Peyer's patch (tissue), 4 donors: ENCODE results near the gene KRTAP1-1.

Experiments used
- POLR2A ChIP-seq, 2 donors: fragments of 450-650 bp; IDR thresholded peaks; one replicate each; pipeline ENCODE4 v1.5.1; 2017; ENCODE audit warnings: antibody characterized with exemption in 2 of 2, mild to moderate bottlenecking in 2 of 2, moderate library complexity in 2 of 2
- TF ChIP-seq, protein P1 (sequence below), 6 experiments: fragments of 450-650 bp in 4 of 6; fragments of 200-600 bp in 2 of 6; sonication (generic) in 1 of 6; IDR thresholded peaks; one replicate each; pipeline ENCODE4 v1.5.1; 2017 to 2019; ENCODE audit warnings: antibody characterized with exemption in 6 of 6, mild to moderate bottlenecking in 3 of 6, moderate library complexity in 1 of 6

DNA sequence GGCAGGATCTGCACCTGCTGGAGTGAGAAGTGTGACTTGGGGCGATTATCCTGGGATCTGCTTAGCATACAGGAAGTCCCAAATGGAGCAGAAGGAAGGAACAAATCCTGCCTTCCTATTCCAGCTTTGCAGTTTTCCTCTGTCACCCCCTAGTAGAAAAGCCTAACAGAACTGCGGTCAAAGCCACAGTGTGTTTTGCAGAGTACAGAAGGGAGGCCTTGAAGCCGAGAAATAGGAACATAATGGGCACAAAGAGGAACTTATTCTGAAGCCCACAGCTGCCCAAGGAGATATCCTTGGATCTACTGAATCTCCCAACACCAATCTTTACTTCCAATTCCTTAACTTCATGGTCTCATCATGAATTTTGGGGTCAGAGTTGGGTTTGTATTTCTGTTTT, 22.7 kb downstream of the KRTAP1-1 start:
- TF ChIP-seq POLR2A (IDR thresholded peaks at IDR 0.05), result no peak
- TF ChIP-seq, protein P1, sequence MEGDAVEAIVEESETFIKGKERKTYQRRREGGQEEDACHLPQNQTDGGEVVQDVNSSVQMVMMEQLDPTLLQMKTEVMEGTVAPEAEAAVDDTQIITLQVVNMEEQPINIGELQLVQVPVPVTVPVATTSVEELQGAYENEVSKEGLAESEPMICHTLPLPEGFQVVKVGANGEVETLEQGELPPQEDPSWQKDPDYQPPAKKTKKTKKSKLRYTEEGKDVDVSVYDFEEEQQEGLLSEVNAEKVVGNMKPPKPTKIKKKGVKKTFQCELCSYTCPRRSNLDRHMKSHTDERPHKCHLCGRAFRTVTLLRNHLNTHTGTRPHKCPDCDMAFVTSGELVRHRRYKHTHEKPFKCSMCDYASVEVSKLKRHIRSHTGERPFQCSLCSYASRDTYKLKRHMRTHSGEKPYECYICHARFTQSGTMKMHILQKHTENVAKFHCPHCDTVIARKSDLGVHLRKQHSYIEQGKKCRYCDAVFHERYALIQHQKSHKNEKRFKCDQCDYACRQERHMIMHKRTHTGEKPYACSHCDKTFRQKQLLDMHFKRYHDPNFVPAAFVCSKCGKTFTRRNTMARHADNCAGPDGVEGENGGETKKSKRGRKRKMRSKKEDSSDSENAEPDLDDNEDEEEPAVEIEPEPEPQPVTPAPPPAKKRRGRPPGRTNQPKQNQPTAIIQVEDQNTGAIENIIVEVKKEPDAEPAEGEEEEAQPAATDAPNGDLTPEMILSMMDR (IDR thresholded peaks at IDR 0.05), result no peak
